ENCODE results near the gene REN.
A peak's percentile ranks its signal among the peaks of the same experiment; 100 is the strongest.

The REN gene

DNA sequence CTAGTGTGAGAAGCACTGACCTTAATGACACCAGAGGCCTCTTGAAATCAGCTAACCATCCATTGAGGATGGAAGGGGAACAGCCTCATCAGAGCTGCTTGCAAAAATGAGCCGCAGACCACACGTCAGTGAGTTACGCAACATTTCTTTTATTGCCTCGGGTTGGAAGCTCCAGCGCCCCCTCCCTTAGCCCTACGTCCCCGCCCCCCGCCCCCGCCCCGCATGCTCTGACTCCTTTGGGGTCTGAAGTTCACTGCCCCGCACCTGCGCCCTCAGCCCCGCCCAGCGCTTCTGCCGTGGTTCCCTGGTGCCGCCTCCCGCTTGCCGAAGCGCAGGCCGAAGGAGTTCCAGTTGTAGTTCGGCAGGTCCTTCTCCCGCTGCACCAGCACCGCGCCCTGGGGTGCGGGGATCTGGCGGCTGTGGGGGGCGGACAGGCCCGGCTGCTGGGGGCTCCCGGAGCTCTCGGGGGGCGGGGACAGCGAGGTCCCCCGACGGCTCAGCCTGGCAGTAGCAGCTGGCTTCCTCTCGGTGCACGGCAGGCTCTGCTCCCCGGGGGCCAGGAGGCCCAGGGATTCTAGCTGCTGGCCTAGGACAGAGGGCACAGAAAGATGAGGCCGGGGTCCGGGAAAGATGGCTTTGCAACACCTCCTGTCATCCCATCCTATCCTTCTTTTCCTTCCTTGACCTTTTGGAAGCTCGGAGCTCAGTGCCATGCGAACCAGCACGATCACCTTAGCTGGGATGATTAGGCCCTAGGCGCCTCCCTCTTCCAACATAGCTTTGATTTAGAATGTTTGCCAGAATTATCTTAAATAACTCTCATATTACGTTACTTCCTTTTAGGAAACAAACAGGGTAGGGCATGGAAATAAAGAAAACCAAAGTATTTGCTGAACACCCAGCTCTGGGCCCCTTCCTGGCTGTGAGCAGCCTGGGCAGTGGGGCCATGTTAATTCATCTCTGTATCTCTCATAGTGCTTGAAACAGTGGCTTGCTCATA lies 24.4 kb upstream of the REN start:
- no peak for DNase-seq (ENCODE audit: low spot score)

DNA sequence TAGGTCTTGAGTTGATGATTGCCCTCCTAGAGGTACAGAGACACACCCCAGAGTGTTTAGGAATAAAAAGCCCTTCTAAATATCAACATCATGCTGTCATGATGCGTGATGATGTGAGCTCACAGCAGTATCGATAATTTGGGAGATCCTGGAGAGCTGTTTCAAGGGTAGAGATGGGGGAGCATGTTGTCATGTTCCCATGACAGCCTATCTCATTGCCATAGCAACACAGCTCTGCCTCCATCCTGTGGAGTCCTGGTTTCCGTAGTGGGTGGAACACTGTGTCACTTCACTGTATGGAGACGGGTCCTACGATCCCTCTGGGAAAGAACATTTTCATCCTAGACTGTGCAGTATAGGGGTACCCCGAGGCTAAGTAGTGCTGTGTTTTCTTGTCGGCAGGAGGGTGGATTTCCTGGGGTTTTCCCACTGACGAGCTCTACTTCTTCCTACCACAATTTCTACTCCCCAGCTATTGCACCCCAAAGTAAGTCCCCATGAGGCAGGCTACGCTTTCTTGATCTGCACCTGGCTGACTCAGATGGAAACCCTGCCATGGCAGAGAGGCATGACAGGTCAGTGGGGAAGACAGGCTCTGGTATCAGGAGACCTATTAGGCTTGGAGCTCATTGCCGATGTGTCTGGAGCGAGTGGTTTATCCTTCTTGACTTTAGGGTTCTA lies 23.0 kb upstream of the REN start:
- no peak for DNase-seq (ENCODE audit: low spot score)

GRCh38 chr1:204186597-204186996 lies 20.5 kb upstream of the REN start:
- no peak for DNase-seq (ENCODE audit: low spot score)

DNA sequence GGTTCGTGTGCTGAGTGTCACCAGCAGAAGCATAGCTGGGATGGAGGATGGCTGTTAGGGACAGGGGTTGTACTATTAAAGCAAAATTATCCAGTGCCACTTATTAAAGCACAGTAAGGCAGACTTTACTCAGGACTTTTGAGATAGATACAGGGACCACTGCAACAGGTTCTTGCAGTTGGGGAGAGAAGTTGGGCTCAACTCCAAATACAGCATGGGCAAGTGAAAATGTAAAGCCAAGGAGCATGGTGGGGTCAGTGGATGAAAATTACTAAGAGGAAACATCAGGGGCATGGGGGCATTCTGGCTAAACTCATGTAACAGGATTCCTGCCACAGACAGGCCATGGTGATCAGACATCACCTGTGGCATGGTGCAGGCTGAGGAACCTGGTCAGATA lies 15.0 kb upstream of the REN start:
- no peak for DNase-seq (ENCODE audit: low spot score)

- DNase-seq (ENCODE audit: low spot score) = no peak
Measured at GRCh38 chr1:204180133-204180532, 14.0 kb upstream of the REN start.

GRCh38 chr1:204178487-204179281 lies 12.5 kb upstream of the REN start:
- DNase-seq (ENCODE audit: low spot score) = no peak

DNA sequence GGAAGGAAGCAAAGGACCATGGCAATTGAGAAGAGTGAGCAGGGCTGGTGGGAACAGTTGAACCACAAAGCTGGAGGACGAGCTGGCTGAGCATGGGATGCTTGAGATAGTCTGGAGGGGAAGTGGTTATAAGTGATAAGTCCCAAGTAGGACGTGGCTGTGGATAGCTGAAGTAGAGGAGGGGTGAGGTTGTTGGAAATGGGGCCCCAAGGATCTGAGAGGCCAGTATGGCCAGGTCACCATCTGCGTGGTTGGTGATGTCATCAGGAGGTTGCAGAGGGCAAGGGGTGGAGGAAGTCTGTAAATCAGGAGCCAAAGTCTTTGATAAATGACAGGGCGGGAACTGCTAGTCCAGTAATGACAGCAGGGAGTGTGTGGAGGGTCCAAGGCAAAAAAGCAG lies 11.0 kb upstream of the REN start:
- no peak for DNase-seq (ENCODE audit: low spot score)

DNA sequence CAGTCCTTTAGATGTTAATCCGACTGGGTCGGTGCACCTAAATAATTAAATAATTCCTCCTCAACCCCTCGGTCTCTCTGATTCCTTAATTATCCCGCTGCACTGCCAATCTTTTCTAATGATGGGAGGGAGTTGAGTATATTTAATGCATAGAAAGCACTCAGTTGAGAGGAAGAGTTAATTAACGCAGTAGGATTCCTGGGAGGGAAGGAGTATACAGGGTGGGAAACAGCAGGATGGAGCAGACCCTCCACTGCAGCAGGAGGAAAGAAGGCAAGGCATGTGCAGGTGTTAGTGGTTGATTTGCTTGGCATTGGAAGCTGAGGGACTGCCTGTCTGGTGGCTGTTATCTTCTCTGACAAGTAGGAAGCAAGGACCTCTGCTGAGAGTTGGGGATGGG lies 9.9 kb upstream of the REN start:
- DNase-seq (ENCODE audit: low spot score) = no peak

DNA sequence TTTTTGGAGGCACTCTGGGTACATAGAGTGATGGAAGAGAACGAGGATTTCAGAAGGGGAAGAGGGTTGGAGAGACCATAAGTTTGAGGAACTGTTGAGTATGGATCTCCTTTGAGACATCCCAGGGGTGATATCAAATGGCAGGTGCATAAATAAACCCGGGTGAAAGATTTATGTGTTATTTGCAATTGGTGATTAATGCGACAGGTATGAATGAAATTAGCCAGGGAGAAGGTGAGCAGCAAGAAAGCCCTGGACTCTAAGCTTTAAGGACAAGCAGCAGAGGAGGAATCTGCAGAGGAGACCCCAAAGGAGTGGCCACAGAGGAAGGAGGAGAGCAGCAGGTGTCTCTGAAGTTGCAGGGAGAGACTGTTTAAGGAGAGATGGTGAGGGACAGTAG lies 8.8 kb upstream of the REN start:
- DNase-seq (ENCODE audit: low spot score) = no peak

DNA sequence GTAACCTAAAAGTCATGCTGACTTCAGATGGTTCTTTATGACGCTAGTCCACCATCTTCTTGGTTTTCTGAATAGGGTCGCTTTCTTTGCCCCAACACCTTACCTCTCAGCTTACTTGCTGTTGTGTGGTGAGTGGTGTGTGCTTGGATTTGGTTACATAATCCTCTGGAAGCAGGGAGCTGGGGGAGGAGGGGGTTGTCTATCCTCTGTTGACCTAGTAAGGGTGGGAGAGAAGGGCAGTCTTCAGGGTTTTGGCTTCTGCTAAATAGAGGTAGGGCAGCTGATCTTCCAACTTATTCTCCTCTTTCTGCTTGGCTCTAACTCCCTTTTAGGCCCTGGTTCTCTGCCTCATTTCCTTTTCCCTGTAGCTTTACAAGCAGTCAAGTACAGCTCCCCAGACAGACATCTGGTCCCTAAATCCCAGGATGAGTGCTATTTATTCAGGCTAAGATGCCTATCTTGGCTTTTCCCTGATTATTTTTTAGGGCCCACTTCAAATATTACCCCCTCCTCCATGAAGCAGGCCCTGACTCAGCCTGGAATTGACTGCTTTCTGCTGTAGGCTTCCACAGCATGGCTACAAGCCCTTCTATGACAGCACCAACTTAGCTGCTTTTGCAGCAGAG lies 6.4 kb upstream of the REN start:
- DNase-seq (ENCODE audit: low spot score) = no peak

GRCh38 chr1:204171751-204172178 lies 5.6 kb upstream of the REN start:
- DNase-seq (ENCODE audit: low spot score) = peak; percentile 85

DNA sequence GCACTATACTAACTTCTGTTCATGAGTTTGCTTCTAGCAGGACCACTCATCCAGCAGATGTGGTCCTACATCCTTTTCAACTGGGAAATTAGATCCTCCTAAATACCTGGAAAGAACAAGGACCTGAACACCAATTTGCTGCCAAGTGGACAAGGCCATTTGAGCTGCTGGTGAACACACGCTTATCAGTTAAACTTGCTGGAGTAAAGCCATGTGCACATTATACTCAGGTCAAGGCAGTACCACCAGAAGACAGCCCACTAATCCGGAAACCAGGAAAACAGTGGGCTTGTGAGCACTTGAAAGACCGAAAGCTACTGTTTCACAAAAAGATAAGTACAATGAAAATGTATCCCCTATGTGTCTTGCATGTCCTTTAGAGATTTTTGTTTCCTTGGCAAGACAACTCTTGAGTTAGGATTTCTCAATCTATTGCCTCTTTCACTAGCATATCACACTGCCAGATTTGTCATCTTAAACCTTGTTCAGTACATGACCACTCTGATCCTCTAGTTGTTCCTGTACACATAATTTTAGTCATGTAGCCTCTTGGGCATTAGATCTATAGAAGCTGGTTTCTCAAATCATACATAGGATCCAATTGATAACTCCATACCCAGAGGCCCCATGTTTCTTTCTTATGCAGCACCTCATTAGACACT lies 4.5 kb upstream of the REN start:
- no peak for DNase-seq (ENCODE audit: low spot score)

- DNase-seq (ENCODE audit: low spot score) = no peak
Measured at GRCh38 chr1:204169858-204170257, 3.7 kb upstream of the REN start.

GRCh38 chr1:204167730-204168129 lies 1.6 kb upstream of the REN start:
- no peak for DNase-seq (ENCODE audit: low spot score)

DNA sequence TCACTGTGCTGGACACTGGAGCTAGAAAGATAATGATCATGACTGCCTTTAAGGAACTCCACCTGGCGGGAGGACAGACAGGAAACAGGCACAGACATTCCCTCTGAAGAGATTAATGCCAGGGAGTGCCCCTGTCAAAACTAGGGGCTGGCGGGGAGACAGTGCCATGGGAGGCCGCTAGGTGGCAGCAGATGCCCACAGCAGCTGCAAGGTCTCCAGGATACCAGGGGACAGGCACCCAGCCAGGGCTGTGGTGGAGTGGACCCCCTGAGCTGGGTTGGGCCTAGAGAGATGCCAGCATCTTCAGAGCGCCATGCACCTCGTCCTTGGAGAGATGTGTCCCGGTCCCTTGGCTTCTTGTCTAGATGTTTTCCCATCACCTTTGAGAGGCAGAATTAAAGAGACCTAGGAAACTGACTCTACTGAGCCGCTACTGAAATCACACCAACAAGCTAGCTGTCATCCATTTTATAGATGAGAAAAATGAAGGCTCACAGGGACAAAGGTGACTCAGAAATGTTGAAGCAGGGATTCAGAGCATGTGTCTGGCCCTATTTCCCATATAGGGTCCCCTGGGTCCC lies 3.6 kb downstream of the REN start:
- peak; percentile 69 for DNase-seq (ENCODE audit: low spot score)

- no peak for DNase-seq (ENCODE audit: low spot score)
Measured at GRCh38 chr1:204161609-204162493, 4.3 kb downstream of the REN start.

DNA sequence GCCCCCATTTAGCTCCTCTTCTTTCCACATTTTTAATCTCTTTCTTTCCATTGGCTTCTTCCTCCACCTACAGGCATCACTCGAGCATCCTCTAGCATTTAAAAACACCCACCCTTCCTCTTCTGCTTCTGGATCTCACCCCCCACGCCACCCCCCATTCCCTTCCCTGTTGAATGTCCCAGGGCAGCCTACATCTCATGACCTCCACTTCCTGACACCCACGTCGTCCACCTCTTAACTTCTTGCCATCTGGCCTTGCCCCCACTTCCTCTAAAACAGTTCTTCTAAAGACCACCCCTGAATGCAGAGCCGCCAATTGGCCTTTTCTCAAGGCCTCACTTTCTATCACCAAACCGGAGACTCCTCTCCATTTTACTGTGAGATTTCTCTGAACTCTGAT lies 8.2 kb downstream of the REN start:
- DNase-seq (ENCODE audit: low spot score) = no peak

DNA sequence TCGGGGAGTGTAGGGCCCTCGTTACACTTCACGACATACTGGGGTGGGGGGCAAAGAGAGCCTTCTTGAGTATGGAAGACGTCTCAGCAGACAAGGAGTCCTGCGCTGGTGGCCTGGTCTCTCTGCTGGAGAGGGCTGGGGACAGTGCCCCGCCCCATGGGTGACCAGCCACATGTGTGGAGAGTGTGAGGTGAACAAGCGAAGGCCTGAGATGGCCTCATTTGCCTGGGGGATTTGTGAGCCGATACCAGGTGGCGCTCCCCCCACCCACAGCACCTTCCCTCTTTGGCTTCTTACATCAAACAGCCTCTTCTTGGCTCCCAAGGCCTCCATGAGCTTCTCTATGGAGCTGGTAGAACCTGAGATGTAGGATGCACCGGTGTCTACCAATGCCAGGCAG lies 10.3 kb downstream of the REN start:
- DNase-seq (ENCODE audit: low spot score) = no peak

DNA sequence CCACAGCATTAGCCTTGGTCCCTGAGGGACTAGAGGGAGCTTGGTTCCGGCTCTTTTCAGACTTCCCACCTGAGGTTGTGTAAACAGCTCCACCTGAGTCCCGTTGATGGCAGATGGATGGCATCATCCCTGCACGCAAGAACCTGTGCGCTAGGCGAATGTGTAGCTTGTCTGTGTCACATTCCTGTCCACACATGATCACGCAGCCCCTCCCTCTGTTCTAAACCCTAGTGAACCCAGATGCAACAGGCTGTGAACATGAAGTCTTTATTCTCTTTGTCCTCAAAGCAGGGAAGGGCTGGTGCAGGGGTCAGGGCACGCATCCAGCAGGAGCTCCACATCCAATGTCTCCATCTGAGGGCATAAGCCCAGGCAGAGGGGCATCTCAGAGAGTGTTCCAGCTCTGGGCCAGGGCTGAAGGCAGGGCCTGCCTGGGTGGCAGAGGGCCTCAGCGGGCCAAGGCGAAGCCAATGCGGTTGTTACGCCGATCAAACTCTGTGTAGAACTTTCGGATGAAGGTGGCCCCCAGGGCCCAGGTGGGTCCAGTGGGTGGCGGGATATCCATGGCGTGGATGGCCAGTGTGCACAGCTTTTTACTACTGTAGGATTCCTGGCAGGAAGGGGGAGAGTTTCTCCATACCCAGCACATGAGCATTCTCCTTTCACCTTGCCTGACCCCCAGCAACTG lies 11.4 kb downstream of the REN start:
- DNase-seq (ENCODE audit: low spot score) = no peak

DNA sequence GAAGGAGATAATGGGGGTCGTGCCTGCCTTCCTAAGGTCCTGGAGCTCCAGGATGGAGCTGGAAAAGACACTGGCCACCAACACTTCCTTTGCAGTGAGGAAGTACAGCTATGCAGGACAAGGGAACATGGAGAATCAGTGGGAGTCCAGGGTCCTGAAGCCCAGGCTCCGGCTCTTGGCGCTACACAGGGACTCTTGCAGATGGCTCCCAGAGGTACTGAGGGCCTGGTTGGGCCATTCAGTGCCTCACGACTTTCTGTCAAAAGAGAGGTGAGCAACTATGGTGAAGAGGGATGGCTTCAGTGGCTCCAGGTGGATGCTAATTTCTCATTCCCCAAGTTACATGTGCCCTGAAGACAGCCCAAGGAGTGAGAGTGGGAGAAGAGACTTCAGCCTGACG lies 12.5 kb downstream of the REN start:
- no peak for DNase-seq (ENCODE audit: low spot score)
